IPS-18c (cell line): Measurements from ENCODE around the gene GSTA5.
"Not testable (repeated sequence)": the region's sequence is repeated elsewhere in the genome, so short reads cannot be mapped to it uniquely, and the experiment has no call there.

Experiments
- H3K4me3 ChIP-seq: 2 replicates; pipeline ENCODE4 v1.7.0; 2013; ENCODE audit warnings: low read depth, mild to moderate bottlenecking, low read length, moderate library complexity; ENCODE audit not compliant: insufficient read depth
- H3K9me3 ChIP-seq: one replicate; pipeline ENCODE4 v1.6.1; 2013; ENCODE audit warnings: mild to moderate bottlenecking, low read length, moderate library complexity; ENCODE audit not compliant: control insufficient read depth, insufficient read depth

The GSTA5 gene

DNA sequence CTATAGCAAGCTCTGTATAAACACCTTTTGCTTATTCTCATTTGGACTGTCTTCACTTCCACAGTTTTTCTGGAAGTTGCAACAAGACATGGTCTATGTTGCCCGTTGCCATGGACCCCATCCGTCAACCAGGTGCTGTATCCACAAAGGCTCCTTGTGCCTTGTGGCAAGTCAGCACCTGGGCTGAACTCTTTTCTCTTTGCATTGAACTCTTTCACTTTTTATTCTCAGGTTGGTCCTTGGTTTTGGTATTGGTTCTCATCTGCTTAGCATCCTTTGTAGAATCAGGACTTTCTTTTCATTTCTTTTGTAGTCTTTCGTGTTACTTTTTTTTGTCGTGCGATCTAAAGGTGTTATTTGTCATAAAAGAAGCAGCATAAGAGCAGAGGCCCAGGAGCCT lies 32.0 kb downstream of the GSTA5 start:
- Histone ChIP-seq H3K9me3 (no peaks in the 10 kb centered on the region), H3K4me3 (no peak overlapping the region)

DNA sequence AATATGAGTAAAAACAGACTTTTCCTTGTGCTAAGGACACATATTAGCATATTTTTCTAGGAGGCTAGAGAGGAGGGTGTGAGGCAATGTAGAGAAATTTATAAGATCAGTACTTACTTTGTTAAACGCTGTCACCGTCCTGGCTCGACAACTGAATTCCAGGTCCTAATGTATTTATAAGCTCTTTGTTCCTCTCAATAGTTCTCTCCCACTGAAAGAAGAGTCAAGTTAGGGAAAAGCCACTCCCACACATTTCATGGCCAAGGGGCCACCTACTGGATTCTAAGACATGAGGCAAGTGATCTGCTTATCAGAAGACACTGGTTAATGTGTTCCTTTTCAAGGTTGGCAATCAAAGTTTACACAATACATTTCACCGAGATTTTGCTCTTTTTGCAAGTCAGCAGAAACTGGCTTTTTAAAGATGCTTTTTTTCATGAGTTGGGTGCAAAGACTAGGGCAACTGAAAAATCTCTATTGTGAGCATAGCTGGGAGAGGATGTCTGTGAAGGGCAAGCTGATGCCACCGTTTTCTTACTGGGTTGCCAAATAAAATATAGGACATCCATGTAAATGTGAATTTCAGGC lies 36.9 kb downstream of the GSTA5 start, which contains the start of gene GSTA1:
GSTA1 (minus strand) TSS at position 149 of the 588 bp plus-strand sequence. CDS start 4,549 bp downstream, outside the sequence.
- H3K9me3 ChIP-seq, H3K4me3 ChIP-seq: not testable (repeated sequence)

DNA sequence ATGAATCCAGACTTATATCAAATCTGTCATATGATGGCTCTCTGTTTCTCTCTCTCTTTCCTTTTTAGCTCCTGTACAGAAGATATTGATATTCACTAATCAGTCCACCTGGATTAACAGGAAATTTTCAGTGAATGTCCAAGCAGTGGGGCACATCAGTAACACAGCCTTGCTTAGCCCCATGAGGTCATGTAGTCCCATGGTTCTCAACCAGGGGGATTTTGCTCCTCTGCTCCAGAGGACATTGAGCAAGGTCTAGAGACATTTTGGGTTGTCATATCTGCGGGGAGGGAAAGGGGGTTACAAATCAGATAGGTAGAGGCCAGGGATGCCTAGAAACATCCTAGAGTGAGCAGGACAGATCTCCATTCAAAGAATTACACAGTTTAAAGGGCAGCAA lies 37.8 kb downstream of the GSTA5 start:
- H3K9me3 ChIP-seq, result no peaks in the 10 kb centered on the region
- no peak overlapping the region for H3K4me3 ChIP-seq

DNA sequence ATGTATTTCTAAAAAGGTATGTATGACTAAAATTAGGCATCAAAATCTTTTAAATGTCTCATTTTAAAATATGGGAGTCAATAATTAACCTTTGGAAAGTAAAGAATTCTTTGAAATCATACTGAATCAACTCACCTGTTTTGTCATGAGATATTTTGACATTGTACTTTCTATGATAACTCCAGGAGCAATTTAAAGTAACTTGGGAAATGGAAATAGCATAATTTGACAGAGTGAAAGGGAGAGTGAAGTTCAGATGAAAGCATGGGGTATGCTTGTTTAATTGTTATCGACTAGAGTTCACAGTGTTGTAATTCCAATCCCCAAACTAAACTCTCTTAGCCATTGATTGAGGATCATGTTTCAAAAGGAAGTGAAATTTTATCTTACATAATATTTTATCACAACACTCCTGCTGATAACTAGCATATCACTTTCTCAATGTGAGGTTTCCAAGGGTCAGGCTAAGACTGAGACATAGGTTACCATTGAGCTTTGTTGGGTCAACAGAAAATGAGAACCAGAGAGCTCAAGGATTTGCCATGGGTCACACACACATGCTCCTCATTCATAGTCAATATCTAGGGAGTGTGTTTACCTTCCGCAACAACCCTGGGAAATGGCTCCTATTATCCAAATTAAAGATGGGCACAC lies 39.3 kb downstream of the GSTA5 start:
- no peaks in the 10 kb centered on the region for H3K9me3 ChIP-seq
- no peak overlapping the region for H3K4me3 ChIP-seq

DNA sequence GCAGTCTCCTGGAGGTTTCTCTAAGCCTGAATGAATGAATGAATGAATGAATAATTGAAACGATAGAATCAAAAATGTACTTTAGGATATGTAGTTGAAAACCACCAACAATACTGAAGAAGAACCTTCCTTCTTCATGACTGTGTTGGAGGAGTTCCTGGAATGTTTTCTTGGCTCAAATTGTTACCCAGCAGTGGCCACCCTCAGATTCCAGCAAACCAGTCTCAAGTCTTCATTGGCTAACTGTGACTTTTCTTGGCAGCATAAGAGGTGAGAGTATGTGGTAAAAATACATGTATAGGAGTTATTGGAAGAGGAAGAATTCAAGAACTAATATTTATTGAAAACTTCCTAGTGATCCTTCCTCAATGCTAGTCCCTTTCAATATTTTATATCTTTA lies 41.3 kb downstream of the GSTA5 start:
- not testable (repeated sequence) for H3K4me3 ChIP-seq, H3K9me3 ChIP-seq

DNA sequence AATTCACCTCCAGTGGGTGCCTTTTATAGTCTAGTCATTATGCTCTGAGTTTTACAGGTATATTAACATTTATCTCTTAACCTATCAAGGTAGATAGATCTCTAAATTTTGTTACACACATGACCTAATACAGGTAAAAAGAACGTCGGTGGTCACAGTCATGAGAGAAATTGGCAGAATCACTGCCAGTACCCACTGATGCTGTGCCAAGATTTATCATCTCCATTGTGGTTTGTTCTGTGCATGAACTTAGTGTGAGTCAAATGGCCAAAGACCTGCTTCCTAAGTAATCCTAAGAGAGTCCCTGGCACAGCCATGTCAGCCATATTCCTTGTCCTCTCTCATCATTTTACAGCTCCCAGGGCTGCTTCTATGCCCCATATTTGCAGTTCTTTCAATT lies 46.2 kb downstream of the GSTA5 start:
- not testable (repeated sequence) for H3K4me3 ChIP-seq

DNA sequence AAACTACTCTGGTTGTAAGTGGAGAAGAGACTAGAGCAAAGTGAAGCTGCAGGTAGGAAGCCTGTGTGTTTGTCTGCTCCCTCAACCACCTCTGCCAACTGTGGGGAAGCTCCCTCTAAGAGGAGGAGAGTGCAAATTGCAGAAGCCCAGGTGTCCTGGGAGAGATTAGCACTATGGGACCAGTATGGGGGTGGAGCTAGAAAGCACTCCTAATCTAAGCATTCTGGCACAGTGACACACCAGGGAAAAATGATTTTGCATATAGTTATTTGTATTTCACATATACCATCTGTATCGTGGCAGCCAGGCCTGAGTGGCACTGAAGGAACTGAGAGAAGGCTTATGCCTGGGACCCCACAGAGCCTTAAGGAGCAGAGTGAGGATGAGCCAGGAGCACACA lies 49.8 kb downstream of the GSTA5 start:
- H3K4me3 ChIP-seq, result no peak overlapping the region
- no peaks in the 10 kb centered on the region for H3K9me3 ChIP-seq

More for the DNA sequence above, 46.2 kb downstream of the GSTA5 start:
- not testable (repeated sequence) for H3K9me3 ChIP-seq

DNA sequence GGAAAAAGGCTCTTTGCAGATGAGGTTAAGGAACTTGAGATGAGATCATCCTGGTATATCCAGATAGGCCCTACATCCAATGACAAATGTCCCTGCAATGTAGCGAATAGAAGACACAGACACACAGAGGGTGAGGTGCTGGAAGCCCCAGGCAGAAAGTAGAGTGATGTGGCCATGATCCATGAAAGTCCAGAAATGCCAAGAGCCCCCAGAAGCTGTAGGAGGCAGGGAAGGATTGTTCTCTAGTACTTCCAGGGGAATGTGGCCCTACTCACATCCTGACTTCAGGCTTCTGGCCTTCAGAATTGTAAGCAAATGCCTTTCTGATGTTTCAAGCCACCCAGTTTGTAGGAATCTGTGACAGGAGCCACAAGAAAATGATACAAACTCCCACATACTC lies 51.0 kb downstream of the GSTA5 start:
- not testable (repeated sequence) for H3K9me3 ChIP-seq, H3K4me3 ChIP-seq

DNA sequence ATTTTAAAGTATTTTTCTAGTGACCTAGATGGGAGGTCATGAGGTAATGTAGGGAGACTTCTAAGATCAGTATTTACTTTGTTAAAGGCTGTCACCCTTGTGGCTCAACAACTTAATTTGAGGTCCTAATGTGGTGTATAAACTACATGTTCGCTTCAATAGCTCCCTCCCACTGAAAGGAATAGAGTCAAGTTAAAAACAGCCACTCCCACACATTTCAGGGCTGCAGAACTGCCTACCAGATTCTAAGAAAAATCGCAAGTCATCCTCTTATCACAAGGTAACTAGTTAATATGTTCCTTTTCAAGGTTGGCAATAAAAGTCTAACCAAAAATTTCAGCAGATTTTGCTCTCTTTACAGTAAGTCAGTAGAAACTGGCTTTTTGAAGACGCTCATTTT lies 52.1 kb downstream of the GSTA5 start:
- Histone ChIP-seq H3K9me3 (no peaks in the 10 kb centered on the region), H3K4me3 (no peak overlapping the region)

DNA sequence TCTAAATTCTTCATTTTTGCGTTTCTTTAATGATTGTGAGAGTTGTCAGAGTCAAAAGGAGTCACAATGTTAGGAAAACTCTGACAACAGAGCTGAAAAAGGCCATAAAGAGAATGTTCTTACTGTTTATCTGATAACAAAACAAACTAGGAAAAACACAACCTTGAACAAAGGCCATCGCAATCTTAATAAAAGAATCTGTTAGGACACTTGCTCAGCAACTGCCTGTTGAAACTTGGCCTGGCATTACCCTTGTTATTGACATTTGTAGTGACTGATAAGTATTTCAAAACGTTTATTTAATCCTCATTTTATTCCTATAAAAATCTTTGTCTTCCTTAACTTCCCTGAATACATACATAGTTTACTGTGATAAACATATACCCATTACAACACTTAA lies 52.7 kb downstream of the GSTA5 start:
- Histone ChIP-seq H3K9me3 (no peaks in the 10 kb centered on the region), H3K4me3 (no peak overlapping the region)

DNA sequence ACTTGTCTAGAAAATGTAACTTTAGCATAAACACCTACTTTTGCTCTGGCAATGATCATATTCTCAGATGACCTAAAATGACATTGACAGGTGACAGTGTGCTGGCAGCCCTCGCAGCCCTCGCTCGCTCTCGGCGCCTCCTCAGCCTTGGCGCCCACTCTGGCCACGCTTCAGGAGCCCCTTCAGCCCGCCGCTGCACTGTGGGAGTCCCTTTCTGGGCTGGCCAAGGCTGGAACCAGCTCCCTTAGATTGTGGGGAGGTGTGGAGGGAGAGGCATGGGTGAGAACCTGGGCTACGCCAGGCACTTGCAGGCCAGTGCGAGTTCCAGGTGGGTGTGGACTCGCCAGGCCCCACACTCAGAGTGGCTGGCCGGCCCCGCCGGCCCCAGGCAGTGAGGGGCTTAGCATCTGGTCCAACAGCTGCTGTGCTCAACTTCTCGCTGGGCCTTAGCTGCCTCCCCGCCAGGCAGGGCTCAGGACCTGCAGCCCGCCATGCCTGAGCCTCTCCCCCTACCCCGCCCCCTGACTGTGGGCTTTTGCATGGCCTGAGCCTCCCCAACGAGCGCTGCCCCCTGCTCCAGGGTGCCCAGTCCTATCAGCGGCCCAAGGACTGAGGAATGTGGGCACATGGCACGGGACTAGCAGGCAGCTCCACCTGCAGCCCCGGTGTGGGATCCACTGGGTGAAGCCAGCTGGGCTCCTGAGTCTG lies 54.2 kb downstream of the GSTA5 start:
- no peak overlapping the region for H3K4me3 ChIP-seq
- H3K9me3 ChIP-seq, result no peaks in the 10 kb centered on the region

DNA sequence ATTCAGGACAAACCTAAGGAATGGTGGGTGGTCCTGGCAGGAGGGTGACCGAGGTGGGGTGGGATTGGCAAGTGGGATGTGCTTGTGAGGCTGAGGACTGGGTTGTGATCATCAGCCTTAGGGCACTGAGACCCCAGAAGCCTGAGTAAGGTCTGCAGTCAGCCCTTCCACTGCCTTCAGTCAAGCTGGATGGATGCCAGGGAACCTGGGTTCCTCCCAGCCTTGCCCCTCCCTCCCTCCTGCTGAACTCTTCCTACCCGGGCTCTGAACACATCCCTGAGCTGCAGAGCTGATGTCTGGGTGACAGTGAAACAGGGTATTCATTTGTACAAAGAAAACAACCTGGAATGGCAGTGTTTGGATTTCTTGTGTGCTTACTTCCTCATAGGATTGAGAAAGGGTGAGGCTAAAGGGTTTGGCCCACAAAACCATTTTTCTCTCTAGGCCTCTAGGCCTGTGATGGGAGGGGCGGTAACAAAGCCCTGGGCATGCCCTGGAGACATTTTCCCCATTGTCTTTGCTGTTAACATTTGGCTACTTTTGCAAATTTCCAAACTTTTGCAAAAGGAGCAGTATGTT lies 57.8 kb downstream of the GSTA5 start:
- H3K4me3 ChIP-seq, H3K9me3 ChIP-seq: not testable (repeated sequence)

DNA sequence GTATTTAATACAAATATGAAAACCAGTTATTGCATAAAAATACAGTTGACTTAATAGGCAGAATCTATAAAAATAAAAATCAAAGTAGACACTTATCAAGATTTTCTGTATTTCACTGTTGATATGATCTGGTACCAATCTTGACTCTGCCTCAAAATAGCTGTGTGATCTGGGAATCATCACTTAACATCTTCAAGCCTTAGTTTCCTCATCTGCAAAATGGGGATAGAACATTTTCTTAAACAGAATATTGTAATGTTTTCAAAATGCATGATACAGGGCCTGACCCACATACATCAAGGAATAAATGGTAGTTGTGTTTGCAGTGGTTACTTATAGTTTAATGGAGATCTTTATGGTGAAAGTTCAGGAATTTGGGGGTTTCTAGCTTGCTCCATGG lies 58.4 kb downstream of the GSTA5 start:
- H3K9me3 ChIP-seq, H3K4me3 ChIP-seq: not testable (repeated sequence)
